GM19239 (cell line): ENCODE data around the gene PRXL2B.

ENCODE experiments used
- DNase-seq: peaks from one replicate; pipeline ENCODE4 v3.0.0; 2011; ENCODE audit warnings: low spot score; ENCODE audit not compliant: insufficient read length
- FAIRE-seq: peaks from 2 replicates; lab custom pipeline; 2011; peaks lifted over from hg19 to GRCh38; lab: Jason Lieb, UNC

PRXL2B gene

DNA sequence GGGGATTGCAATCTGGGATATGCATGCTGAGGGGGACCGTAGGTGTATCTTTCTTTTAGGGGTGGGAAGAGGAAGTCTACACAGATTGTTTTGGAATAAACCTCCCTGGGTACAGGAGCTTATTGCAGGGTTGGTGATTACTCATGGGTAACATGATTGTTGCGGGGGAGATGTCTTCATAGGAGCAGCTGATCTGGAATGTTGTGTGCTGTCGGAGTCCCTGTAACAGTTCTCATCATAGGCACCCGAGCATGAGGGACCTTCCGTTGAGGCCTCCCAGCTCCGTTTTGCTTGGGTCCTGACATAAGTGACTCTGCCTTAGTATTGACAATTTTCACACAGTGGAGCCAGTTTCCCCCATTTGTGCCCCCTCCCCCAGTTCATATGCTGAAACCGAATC, 4.2 kb upstream of the PRXL2B start:
- no peak for DNase-seq
- no peak for FAIRE-seq

DNA sequence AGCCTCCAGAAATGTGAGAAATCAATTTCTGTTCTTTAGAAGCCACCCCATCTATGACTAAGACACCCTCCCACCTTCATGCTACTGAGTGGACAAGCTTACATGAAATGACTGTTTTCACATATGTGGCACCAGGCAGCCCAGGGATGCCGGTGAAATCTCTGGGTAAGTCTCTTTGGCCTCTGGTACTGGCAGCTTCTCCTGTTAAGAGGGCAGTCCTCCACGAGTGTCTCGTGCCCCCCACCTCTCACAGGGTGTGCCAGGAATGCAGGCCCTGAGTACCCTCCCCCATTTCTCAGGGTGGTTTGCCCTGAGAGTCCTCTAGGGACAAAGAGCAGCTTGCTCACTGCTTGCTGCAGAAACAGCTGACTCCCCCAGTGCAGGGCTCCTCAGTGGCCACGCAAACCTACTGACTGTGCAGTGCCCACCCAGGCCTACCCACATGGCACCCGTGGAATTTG, 3.2 kb upstream of the PRXL2B start:
- FAIRE-seq (no peak), DNase-seq (no peak)

DNA sequence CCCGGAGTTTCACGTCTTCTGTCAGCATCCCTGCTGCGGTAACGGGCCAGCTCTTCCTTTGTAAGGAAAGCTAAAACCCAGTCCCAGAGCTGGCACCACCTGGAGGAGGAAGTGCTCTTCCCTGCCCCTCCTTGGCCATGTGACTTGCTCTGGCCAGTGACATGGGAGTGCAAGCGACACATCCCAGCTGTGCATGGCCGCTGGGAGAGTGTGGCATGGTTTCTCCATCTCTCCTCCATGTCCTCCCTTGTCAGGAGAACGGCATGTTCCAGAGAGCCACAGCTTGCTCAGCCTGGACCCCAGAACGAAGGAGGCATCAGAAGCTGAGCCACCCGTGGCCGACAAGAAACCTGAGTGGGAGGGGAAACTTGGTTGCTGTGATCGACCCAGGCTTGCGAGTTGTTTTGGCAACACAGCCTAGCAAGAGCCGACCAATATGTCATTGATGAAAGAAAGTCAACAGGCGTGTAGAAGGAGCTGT, 2.7 kb upstream of the PRXL2B start:
- no peak for FAIRE-seq

DNA sequence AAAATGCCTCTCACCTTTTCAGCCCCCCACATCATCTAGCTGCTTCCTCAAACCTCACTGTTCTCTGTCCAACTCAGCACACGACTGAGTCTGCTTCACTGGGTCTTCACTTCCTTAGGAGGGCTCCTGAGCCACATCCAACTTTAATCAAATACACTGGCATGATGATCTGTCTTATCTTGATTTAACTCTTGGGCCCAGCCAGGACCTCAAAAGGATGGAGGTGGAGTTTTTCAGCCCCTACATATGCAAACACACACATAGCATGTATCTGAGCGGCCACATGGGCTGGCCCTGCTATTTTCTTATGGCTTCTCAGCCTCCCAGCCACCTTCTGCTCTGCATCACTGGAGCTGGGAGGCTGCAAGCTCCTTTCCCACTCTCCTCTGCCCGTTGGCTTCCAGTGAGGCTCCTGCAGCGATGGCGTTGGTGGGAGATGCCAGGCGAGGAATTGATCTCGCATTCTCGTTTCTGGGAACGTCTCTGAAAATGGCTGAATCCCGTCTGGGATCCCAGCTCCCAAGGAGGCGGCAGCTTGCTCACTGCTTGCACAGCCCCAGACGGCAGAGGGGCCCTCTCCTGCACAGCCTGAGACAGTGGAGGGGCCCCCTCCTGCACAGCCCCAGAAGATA, 1.8 kb upstream of the PRXL2B start:
- DNase-seq (no peak), FAIRE-seq (peak; percentile 23)

More for the DNA sequence above, 2.7 kb upstream of the PRXL2B start:
- no peak for DNase-seq

DNA sequence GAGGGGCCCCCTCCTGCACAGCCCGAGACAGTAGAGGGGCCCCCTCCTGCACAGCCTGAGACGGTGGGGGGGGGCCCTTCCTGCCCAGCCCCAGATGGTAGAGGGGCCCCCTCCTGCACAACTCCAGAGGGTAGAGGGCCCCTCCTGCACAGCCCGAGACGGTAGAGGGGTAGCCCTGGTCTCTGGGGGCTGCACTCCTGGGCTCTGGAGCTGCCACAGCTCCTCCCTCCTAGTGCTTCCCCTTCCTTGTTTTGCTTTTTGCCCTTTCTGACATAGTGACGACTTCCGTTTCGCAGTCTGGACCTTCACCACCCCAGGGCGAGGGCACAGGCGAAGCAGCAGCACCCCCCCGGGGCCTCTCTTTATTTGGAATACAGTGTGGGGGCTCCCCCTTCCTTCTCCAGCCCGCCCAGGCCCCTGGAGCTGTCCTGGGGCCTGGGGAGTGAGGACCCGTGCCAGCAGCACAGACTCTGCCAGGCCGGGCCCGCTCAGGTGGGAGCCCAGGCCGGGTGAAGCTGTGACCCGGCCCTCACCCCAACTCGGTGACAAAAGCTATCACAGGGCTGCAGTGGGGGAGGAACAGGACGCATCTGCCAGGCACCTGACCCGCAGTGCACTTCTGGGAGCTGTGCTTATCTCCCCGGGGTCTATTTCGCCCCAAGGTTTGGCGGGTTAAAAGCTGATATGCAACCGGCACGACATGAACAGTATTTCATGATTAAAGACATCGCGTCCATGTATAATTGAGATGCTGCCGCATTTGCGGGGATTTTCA, 1.1 kb upstream of the PRXL2B start:
- FAIRE-seq = peak; percentile 93
- DNase-seq = peak; percentile 64

DNA sequence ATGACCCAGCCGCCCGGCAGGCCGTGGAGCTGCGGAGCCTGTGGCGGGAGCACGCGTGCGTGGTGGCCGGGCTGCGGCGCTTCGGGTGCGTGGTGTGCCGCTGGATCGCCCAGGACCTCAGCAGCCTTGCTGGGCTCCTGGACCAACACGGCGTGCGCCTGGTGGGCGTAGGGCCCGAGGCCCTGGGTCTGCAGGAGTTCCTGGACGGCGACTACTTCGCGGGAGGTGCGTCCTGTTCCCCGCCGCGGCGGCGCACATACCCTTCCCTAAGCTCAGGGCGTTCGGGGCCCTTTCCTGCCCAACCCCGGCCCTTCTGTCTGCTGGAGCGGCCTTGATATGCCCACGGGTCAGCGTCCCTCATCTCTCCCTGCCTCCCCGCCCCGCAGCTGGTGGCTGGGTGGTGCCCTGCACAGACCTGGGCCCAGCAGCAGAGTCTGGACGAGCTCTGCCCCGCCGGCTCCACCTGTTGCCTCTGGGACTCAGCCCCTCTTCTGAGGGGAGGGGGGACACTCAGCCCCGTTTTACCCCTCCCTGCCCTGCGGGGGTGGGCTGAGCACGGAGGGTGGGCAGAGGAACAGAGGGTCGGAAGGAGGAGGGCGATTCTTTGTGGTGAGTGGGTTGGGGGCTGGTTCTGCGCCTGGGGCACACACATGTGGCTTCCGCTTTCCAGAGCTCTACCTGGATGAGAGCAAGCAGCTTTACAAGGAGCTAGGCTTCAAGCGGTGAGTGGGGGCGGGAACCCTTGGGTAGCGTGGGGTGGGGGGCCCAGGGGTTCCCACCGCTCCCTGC, 688 bp downstream of the PRXL2B start:
- peak; percentile 54 for DNase-seq
- no peak for FAIRE-seq

DNA sequence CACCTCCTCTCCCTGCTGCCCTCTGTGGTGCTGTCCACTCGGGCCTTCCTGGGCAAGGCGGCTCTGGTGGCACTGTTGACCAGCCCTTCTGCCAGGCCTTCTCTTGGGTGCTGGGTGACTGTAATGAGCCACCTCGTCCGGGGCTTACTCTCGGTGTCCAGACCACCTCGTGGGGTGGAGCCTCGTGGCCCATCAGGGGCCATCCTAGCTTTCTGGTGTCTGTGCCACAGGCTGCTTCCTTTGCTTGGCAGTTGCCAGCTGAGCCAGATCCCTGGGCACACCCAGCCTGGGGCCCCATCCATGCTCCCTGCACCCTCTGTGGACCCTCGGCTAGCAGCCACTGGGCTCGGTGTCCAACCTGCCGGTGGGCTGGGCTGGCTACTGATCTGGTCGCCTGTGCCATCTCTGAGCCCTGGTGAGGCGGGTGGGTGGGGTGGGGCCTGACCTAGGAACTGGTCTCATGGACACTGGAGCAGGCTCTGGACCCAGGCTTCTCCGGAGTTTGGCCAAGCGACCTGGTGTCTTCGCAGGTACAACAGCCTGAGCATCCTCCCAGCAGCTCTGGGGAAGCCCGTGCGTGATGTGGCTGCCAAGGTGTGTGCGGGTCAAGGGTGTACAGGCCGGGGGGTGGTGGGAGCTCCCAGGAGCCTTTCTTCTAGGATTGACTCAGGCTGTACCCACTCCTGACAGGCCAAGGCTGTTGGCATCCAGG, 1.4 kb downstream of the PRXL2B start:
- no peak for FAIRE-seq
- DNase-seq = no peak

DNA sequence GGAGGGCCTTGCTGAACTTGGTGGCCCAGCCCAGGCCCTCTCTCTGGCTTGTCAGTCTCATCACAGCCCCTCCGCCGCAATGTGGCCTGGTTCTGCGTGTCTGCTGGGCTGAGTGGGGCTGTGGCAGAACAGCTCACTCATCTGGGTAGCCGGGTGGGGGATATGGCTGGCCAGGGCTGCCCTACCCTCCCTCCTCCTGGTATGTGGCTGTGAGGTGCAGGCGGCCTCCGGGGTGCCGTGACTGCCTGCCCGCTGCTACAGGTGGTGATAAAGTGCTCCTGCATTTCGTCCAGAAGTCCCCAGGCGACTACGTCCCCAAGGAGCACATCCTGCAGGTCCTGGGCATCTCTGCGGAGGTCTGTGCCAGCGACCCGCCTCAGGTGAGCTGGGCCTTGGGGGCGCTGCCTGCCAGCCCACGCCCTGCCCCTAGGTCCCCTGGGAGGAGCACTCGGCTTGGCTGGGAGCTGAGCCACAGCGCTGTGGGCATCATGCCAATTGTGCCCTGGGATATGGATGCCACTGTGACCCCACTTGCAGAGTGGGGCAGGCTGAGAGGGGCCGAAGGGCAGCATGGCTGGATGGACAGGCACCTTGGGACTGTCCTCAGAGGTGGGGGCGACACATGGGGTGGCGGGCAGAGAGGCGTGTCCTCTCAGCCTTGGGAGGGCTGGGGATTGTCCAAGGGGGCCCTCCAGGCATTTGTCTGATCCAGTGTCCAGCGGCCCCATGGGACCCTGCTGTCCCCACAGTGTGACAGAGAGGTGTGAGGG, 2.3 kb downstream of the PRXL2B start:
- DNase-seq (no peak), FAIRE-seq (no peak)

DNA sequence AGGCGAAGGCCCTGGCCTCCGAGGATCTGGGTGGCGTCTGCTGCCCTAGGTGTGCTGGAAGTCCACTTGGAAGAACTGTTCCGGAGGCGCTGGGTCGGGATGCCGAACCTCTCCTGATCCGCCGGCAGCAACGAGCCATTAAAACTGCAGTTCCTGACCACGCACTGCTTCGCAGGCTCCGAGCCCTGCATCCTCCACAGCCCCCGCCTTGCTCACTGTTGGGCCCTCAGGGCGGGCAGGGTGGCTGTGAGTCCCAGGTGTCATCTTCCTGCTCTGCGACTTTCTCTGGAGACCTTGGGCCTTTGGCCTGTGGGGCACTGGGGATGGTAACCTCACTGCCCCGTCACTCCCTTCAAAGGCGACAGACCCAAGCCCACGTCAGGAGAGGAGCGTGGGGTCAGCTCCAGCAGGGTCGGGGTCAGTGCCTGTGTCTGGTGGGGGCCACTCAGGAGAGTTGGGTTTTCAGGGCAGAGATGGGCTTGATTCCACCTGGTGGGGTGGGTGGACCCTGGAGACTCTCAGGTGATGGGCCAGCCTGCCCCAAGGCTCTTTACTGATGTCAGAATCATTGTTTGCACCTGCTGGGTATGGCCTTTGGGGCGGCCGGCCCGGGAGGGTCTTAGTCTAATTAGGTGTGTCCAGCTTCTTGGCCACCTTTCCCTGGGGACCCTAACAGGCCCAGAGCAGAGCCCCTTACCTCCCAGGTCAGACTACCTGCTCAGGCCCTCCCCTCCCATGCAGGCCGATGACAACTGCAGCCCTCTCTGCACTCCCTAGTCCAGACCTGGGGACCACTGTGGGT, 3.1 kb downstream of the PRXL2B start:
- DNase-seq = no peak
- FAIRE-seq = no peak

DNA sequence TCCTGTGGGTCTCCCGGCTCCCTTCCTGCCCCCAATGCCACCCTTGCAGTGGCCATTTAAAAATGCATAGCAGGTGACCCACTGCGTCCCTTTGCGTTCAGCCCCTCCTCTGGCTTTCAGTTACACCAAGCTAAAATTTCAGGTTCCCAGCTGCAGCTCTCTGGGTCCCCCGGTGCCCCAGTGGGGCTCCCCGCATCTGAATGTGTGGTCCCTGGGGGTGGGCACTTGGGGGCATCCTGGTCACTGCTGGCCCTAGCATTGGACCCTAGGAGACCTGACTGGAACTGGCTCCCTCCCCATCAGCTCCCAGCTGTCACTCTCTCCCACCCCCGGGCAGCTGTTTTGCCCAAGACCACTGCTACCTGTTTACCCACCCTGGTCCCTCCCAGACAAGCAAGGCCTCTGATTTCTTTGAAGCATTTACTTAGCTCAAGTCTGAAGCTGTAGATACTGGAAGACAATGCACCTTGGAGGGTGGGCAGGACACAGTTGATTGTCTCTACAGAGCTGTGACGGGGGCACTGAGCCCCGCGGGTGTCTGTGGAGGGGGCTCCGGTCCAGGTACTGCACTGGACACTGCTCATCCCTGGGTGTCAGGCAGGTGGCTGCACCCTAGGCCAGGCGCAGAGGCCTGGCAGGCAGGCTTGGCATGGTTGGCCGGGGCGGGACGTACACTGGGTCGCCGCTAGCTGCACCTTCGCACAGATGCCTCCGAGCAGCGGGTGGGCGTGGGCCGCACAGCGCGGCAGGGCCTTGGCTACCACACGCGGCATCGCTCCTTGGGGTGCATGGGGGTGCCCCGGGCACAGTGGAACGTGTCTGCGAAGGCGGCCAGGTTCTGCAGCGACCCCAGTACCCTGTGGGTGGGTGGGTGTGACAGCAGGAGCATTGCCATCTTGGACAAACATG, 3.9 kb downstream of the PRXL2B start:
- no peak for DNase-seq
- FAIRE-seq = no peak

DNA sequence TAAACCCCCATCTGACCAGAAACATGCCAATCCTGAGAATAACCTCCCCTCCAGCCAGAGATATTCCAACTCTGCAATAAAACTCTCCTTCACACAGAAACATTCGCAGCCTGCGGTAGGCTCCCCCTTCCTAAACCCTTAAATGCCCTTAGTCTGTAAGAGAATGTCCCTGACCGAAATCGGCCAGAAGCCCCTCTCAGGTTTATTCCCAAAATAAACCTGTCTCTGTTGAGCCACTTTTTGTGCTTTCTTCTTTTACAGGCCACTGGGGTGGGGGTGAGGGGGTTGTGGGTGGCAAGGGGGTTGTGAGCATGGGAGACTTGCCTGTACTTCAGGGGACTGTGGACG, 4.6 kb downstream of the PRXL2B start:
- DNase-seq (no peak), FAIRE-seq (no peak)

DNA sequence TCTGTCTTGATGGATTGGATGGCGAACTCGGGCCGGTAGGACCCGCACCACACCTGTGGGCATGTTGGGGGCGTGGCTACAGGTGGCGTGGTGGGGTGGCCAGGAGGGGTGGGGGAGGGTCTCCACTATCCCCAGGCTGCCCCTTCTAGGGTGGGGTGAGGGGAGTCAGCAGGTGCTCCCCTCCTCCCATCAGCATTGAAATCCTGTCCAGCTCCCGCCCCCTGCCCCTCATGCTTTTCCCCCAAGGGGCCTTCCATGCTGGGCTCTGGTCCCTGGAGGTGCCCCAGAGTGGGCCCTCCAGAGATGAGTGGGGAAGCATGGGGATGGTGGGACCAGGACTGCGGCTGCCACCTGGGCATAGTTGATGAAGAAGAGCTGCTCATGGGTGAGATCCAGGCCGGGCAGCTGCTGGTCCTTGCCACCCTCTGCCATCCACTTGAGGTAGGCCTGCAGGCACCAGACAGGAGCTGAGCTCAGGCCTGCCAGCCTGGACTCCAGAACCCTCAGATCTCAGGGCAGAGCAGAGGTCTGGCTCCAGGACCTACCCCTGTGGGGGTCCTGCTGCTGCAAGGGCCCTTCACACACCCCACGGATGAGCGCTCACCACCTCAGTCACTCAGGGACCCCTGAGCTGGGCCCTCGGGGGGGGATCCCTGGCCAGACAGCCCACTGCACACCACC, 5.1 kb downstream of the PRXL2B start:
- no peak for FAIRE-seq
- no peak for DNase-seq

DNA sequence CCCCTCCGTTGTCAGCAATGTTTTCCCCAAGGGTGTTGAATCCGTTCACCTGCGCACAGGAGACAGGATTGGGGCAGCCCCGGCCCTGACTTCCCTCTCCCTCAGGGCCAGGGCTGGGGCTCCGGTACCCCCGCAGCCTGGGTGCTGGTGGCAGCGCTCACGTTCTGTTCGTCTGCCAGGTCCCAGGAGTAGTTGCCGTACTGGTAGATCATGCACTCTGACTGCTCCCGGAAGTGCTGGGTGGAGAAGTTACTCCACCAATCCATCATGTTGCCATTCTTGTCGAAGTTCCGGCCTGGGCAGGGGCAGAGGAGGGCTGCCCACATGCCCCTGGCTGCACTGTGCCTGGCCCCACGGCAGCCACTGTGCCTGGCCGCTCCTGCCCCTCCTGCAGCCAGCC, 6.1 kb downstream of the PRXL2B start:
- no peak for FAIRE-seq
- no peak for DNase-seq

DNA sequence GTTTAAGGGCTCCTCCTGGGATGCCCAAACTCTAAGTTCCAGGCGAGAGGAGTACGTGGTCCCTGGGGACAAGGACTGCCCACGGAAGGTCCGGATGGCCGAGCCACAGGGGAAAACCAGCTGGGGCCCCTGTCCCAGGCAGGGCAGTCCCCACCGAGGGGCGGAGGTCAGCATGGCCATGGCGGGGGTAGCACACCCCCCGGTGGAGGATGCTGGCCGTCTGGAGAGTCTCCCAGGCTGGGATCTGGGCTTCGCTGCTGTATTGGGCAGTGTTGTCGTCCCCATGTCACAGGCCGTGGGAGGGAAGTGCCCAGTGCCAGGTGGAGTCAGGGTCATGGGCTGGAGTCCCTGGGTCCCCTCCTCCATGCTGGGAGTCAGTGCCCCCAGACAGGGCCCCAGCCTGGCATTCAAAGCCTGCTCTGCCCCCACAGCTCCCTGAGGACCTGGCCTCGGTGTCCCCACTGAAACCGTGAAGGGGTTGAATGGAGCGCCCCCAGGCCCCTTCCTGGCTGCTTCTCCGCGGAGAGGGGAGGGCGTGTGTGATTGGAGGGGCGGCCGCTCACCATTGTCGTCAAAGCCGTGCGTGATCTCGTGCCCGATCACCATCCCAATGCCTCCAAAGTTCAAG, 6.8 kb downstream of the PRXL2B start:
- no peak for FAIRE-seq
- no peak for DNase-seq

DNA sequence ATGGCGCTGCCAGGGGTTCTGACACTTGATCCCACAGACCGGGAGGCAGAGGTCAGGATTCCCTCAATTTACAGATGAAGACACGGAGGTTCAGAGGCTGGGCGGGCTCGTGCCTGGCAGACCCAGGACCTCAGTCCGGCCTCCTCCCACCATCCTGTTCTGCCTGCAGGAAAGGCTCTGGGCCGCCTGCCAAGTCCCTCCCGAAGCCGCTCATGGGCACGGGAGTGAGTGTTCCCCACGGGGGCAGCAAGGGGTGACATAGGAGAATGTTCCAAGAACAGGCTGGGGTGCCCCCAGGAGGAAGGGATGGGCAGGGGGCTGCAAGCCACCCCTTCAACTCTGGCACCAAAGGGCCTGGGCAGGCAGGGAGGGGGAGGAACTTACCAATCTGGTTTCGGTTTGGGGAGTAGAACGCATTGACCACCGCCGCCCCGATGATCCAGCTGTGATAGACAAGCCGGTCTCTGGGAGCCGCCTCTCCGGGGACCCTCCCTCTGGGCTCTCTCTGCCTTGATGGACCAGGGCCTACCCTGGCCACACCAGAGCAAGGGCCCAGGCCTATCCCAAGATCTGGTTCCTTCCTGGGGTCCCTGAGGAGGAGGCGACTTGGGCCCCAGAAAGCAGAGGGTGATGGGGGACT, 7.5 kb downstream of the PRXL2B start:
- DNase-seq = no peak
- no peak for FAIRE-seq

DNA sequence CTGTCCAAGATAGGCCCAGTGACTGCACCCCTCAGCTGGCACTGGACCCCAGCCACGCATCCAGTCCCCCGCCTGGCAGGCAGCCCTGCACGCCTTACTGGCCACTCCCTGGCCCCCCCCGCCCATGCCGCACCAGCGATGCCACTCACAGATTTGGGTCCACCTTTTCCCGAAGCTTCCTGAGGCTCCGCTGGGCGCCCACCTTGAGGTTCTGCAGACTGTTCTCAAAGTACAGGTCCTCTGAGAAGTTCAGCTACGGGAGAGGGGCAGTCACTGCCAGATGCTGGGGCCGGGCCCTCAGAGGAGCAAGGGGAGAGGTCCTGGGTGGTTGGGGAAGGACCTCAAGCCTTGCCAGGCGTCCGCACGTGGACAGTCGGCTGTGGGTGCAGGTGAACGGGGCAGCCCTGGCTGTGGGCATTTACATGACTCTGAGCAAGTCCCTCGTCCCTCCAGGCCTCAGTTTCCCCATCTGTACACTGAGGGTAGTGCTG, 8.1 kb downstream of the PRXL2B start:
- FAIRE-seq = no peak
- DNase-seq = no peak
